ENCODE results near the gene FLNC.

FLNC gene

GRCh38 chr7:128832880-128833147 is 2.6 kb downstream of the FLNC start:
- DNase-seq, result no peak

GRCh38 chr7:128833148-128833945 is 3.1 kb downstream of the FLNC start:
- DNase-seq, result no peak

DNA sequence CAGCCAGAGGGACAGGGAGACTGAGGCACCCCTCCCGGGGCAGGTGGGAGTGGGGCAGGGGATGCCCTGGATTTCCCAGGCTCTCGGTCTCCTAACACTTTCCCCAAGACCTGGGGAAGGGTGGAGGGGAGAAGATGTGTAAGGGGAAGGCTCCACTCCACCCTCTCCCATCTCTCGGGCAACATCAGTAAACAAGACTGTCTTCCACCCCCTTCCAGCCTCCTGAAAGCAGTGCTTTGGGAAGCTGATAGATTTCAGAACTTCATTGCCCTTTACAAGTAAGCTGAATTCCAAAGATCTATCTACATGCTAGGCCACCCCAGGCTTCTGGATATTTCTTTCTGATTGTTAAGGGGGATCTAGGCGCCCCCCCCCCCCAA is 3.7 kb downstream of the FLNC start:
- no peak for DNase-seq

GRCh38 chr7:128835231-128835751 is 5.1 kb downstream of the FLNC start:
- DNase-seq, result no peak

DNA sequence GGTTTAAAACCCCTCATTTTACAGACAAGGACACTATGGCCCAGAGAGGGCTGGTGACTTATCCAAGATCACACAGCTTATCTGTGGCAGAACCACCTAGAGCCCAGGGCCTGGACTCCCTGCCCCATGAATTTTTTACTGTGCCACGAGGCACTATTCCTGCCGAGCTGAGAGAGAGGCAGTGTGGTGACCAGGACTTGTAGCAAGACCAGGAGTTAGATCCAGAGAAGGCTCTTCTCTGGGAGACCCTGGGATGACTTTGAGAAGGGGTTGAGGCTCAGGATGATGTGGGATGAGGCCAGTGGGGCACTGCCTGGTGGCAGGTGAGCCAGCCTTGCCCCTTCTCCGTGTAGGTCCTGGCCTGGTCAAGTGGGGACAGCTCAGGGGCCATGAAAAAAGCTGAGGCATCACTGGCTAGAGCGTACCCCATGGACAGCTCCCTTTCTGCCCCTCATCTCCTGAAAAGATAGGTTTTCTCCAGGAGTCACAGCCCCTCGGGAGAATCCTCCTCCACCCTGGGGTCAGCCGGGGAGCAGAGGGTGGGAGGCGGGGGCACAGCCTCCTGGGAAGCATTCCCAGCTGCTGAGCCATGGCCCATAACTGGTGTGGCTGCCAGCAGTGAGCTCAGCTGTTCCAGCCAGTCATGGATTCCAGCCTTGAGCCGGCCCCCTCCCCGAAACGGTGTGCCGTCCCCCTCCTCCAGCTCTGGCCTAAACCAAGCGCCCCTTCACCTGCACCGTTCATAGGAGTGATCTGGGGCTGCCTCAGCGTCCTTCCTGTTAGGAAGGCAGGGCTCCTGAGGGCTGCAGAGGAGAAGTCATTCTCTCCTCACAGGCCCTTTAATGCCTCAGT is 5.8 kb downstream of the FLNC start:
- no peak for DNase-seq

DNA sequence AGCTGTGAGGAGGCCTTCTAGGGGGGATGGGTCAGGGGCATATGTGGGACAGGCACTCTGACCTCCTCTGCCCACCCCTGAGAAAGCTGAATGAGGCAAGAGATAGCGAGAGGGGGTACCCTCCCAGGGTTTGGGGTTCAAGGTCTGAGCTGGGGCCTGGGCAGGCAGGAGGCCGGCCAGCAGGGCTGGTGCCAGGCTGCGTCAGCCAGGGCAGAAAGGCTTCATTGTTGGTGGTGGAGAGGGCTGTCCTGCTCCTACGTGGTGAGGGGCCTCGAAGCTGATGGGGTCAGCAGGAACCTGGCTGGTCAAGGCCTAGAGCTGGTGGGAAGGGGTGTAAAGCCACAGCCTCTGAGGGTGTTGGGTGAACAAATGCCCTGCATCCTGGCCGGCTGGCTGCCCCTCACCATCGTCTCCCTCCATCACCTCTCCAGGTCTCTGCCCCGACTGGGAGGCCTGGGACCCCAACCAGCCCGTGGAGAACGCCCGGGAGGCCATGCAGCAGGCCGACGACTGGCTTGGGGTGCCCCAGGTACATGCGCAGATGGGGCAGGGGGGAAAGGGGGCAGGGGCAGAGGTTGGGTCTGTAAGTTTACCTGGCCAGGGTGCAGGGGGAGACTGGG is 6.6 kb downstream of the FLNC start:
- DNase-seq, result no peak

GRCh38 chr7:128837521-128837921 is 7.3 kb downstream of the FLNC start:
- DNase-seq, result no peak

DNA sequence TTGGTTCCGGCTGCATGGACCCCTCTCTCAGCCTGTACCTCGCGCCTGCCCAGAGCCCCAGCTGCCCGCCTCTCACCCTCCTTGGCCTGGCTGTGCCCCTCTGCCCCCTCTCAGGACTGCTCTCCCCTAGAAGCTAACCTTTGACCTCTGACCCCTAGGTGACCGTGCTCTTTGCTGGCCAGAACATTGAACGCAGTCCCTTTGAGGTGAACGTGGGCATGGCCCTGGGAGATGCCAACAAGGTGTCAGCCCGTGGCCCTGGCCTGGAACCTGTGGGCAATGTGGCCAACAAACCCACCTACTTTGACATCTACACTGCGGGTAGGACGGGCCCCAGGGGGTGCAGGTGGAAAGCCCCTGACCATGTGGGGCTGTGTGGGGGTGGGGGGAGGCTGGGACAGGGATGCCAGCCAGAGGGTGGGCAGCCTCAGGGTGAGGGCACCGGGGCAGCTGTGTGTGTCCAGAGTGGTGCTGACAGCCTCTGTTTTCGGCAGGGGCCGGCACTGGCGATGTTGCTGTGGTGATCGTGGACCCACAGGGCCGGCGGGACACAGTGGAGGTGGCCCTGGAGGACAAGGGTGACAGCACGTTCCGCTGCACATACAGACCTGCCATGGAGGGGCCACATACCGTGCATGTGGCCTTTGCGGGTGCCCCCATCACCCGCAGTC is 8.0 kb downstream of the FLNC start:
- DNase-seq, result no peak

- DNase-seq, result no peak
Observed at GRCh38 chr7:128838981-128839731, 8.9 kb downstream of the FLNC start.

- no peak for DNase-seq
Observed at GRCh38 chr7:128839751-128840177, 9.6 kb downstream of the FLNC start.

DNA sequence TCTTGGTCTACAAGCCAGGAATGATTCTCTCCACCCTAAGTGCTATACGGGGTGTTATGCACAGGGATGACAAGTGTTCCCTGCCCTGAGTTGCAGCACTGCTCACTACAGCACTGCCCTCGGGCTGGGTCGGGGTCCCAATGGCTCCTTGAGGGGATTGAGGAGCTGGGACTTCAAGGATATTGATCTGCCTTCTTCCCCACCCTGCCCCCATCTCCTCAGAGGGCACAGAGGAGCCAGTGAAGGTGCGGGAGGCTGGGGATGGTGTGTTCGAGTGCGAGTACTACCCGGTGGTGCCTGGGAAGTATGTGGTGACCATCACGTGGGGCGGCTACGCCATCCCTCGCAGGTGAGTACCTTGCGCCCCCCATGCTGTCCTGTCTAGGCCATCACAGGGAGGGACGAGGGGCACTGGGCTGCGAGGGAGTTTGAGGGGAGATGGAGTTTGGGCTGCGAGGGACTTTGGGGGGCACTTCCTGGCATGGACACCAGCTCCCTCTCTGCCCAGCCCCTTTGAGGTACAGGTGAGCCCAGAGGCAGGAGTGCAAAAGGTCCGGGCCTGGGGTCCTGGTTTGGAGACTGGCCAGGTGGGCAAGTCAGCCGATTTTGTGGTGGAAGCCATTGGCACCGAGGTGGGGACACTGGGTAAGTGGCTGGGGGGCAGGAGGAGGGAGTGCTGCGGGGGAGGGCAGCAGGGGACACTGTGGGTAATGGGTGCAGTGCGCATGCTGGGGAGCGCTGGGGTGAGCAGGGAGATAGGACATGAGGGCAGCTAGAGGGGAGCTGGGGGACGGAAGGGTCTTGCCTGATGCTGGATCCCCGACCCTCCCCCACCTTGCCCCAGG is 10.3 kb downstream of the FLNC start:
- no peak for DNase-seq

DNA sequence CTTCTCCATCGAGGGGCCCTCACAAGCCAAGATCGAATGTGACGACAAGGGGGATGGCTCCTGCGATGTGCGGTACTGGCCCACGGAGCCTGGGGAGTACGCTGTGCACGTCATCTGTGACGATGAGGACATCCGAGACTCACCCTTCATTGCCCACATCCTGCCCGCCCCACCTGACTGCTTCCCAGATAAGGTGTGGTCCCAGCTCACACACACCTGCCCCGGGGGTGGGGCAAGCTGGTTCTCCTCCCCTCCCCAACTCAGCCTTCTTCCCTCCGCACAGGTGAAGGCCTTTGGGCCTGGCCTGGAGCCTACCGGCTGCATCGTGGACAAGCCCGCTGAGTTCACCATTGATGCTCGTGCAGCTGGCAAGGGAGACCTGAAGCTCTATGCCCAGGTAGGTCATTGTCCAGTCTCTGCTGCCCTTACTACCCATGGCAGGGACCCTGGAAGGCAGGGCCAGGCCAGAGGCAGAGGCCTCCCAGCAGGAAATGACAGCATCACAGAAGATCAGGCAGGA is 11.0 kb downstream of the FLNC start:
- no peak for DNase-seq

GRCh38 chr7:128841921-128842673 is 11.9 kb downstream of the FLNC start:
- peak; percentile 53 for DNase-seq

DNA sequence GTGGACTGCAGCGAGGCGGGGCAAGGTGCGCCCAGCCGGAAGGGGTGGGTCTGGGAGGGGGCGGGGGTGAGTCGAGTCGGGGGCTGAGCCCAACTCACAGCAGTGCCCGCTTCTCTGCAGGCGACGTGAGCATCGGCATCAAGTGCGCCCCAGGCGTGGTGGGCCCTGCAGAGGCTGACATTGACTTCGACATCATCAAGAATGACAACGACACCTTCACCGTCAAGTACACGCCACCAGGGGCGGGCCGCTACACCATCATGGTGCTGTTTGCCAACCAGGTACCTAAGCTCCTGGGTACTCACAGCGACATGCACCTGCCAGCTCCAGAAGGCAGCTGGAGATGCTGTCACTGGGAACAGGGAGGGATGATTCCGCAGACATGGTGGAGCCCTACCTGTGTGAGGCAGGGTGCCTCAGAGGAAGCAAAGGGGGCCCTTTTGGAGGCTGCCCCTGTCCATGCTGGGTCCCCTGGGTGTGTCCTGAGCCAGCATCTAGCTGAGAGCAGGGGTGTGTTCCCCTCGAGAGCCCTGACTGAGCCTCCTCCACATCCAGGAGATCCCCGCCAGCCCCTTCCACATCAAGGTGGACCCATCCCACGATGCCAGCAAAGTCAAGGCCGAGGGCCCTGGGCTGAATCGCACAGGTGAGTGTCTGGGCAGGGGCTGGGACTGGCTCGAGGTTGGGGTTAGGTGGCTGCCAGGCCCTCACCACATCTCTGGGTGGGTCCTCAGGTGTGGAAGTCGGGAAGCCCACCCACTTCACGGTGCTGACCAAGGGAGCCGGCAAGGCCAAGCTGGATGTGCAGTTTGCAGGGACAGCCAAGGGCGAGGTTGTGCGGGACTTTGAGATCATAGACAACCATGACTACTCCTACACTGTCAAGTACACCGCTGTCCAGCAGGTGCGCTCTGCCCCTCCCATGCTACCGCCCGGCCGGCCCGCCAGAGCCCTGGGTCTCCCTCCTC is 12.8 kb downstream of the FLNC start:
- no peak for DNase-seq

DNA sequence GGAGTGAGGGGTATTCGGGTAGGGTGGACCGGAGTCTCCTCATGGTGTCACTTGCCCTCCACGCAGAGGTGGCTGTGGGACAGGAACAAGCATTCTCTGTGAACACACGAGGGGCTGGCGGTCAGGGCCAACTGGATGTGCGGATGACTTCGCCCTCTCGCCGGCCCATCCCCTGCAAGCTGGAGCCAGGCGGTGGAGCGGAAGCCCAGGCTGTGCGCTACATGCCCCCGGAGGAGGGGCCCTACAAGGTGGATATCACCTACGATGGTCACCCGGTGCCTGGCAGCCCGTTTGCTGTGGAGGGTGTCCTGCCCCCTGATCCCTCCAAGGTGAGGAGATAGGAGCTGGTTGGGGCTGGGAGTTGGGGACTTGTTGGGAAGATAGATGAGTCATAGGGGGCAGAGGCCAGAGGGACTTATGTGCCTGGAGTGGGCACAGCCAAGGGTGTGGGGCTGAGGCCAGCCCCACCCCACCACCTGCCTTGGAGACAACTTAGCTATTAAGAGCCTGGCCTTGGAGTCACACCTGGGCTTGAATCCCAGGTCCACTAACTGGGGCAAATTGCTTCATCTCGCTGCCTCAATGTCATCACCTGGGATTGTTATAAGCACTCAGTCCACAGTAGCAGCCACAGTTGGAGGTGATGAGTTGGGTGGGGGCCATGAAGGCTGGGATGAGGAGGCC is 13.9 kb downstream of the FLNC start:
- no peak for DNase-seq

DNA sequence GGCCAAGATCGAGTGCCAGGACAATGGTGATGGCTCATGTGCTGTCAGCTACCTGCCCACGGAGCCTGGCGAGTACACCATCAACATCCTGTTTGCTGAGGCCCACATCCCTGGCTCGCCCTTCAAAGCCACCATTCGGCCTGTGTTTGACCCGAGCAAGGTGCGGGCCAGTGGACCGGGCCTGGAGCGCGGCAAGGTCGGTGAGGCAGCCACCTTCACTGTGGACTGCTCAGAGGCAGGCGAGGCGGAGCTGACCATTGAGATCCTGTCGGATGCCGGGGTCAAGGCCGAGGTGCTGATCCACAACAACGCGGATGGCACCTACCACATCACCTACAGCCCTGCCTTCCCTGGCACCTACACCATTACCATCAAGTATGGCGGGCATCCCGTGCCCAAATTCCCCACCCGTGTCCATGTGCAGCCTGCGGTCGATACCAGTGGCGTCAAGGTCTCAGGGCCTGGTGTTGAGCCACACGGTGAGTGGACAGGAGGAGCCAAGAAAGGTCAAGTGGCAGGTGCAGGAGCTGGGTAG is 14.6 kb downstream of the FLNC start:
- DNase-seq, result no peak

GRCh38 chr7:128845475-128845874 is 15.3 kb downstream of the FLNC start:
- no peak for DNase-seq

DNA sequence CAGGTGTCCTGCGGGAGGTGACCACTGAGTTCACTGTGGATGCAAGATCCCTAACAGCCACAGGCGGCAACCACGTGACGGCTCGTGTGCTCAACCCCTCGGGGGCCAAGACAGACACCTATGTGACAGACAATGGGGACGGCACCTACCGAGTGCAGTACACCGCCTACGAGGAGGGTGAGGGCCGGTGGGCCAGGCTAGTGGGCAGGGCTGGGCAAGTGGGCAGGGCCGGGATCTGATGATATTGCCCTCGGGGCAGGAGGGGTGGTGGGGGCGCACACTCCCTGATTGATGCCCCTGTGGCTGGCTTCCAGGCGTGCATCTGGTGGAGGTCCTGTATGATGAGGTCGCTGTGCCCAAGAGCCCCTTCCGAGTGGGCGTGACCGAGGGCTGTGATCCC is 15.8 kb downstream of the FLNC start:
- no peak for DNase-seq
